A673 (cell line): Measurements from ENCODE around the gene GMEB1. TPM values are rescaled to one million over a fixed set of nuclear protein-coding genes. Genes with fewer than 3 reads are reported as not detected.

Experiments
- BruUV-seq: library from RNA; stranded (reverse); fragments of 400-500 nt; replicated peaks from 2 replicates; lab custom pipeline; 2021; lab: Mats Ljungman, UMichigan
- CTCF ChIA-PET: fragments of 300-600 bp; sonication (Branson Sonifier 250); formaldehyde crosslinking; loops from one replicate; lab custom pipeline; 2022; ENCODE audit warnings: antibody characterized with exemption; lab: Charles Lee
- POLR2A ChIA-PET: fragments of 300-600 bp; sonication (Branson Sonifier 250); formaldehyde crosslinking; loops from one replicate; lab custom pipeline; 2022; ENCODE audit warnings: antibody characterized with exemption; ENCODE audit not compliant: low non-redundant PET; lab: Charles Lee
- DNase-seq: peaks from one replicate; pipeline ENCODE4 v3.0.0-alpha.2; 2015; ENCODE audit warnings: low spot score
- H3K27ac ChIP-seq: fragments of 200-600 bp; sonication (generic); 2 replicates; pipeline ENCODE4 v1.5.1; 2016; ENCODE audit warnings: mixed run types, low read depth, mild to moderate bottlenecking, mixed read lengths, antibody characterized with exemption, low read length; ENCODE audit not compliant: poor library complexity, severe bottlenecking
- H3K27me3 ChIP-seq: fragments of 200-600 bp; sonication (generic); replicated peaks from 2 replicates; pipeline ENCODE4 v1.6.1; 2017; ENCODE audit warnings: mixed run types, low read depth, mild to moderate bottlenecking, mixed read lengths, antibody characterized with exemption, low read length; ENCODE audit not compliant: insufficient read depth, poor library complexity
- H3K36me3 ChIP-seq: fragments of 200-600 bp; sonication (generic); 2 replicates; pipeline ENCODE4 v1.6.1; 2016; ENCODE audit warnings: mixed run types, mild to moderate bottlenecking, mixed read lengths, antibody characterized with exemption, low read length; ENCODE audit not compliant: insufficient read depth, poor library complexity, severe bottlenecking
- H3K4me1 ChIP-seq: fragments of 200-600 bp; sonication (generic); 2 replicates; pipeline ENCODE4 v1.6.1; 2017; ENCODE audit warnings: mixed run types, mild to moderate bottlenecking, mixed read lengths, antibody characterized with exemption, low read length; ENCODE audit not compliant: insufficient read depth, poor library complexity, severe bottlenecking
- H3K4me3 ChIP-seq: fragments of 200-600 bp; sonication (generic); 2 replicates; pipeline ENCODE4 v1.5.1; 2016; ENCODE audit warnings: low read depth, mixed run types, mild to moderate bottlenecking, mixed read lengths, low read length; ENCODE audit not compliant: poor library complexity, severe bottlenecking
- H3K9me3 ChIP-seq: fragments of 200-600 bp; sonication (generic); 2 replicates; pipeline ENCODE4 v1.6.1; 2016; ENCODE audit warnings: mixed run types, low read depth, mild to moderate bottlenecking, mixed read lengths, antibody characterized with exemption, low read length; ENCODE audit not compliant: poor library complexity, severe bottlenecking
- EZH2 ChIP-seq: fragments of 200-600 bp; sonication (generic); IDR thresholded peaks from 2 replicates; pipeline ENCODE4 v1.6.1; 2017; ENCODE audit warnings: borderline replicate concordance, low read depth, mild to moderate bottlenecking, mixed read lengths, antibody characterized with exemption, low read length; ENCODE audit not compliant: poor library complexity, severe bottlenecking
- intact Hi-C: fragments of 100-400 bp; cut with micrococcal nuclease; formaldehyde crosslinking; loops from one replicate; pipeline ENCODE4 v1.10.0; 2022; ENCODE audit not compliant: unreplicated experiment
- total RNA-seq: library from RNA; stranded (reverse); gene quantifications from 2 replicates; pipeline ENCODE4 v1.2.3, GENCODE V29; 2021
- TF ChIP-seq, protein P1 (sequence below): fragments of 300-800, 200-600 bp; sonication (generic); conservative IDR thresholded peaks from 2 replicates; pipeline ENCODE4 v1.5.1; 2017; ENCODE audit warnings: low read depth, mild to moderate bottlenecking, antibody characterized with exemption, low read length, moderate library complexity, mixed read lengths

GMEB1 gene
- total RNA-seq, 1 experiment from 2014 or later = 23.0 TPM

DNA sequence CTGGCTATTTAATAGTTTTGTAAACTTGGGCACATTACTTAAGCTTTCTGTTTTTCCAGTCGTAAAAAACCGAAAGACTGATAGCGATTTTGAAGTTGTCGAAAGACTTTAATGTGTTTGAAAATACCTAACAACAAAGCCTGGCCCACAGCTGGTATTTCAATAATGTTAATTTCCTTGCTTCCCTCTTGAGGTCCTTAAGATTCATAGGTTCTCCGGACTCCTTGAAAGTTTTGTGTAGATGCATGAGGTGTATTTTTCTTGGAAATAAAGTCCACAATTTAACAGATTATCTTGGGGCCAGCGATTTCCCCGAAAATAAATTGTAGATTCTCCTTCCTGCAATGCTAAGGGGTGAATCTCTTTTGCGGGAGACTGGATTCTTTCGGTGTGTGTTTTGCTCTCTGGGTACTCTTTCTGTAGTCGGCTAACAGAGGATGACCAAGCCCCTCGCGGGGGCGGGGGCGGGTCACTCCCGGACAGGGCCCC lies 67.4 kb downstream of the GMEB1 start:
- POLR2A ChIA-PET = interaction anchor here (0.5 to 1.0 kb wide), 4 partner anchors 19 to 407 kb away, joined by 4 to 10 read pairs (median 8); partner anchors contain the start of gene MED18
- Histone ChIP-seq H3K9me3 (no peaks in the 10 kb centered on the region), H3K4me1 (peaks cover 32% of the 10 kb centered on the region), H3K27me3 (no peaks in the 10 kb centered on the region), H3K36me3 (peaks cover 27% of the 10 kb centered on the region), H3K27ac (peak overlapping the region; percentile 94), H3K4me3 (peak overlapping the region; percentile 77)
- intact Hi-C loops = loop anchor here (2.0 kb wide), 1 partner anchor 87 kb away; the partner anchor contains the start of gene RNU11
- DNase-seq = no peak
- BruUV-seq = TSS peak; percentile 89
- CTCF ChIA-PET = interaction anchor here (0.6 to 1.2 kb wide), 7 partner anchors 10 to 754 kb away, joined by 3 to 13 read pairs (median 6); partner anchors contain the start of gene RNU11
- no peak for TF ChIP-seq EZH2
- TF ChIP-seq, protein P1, sequence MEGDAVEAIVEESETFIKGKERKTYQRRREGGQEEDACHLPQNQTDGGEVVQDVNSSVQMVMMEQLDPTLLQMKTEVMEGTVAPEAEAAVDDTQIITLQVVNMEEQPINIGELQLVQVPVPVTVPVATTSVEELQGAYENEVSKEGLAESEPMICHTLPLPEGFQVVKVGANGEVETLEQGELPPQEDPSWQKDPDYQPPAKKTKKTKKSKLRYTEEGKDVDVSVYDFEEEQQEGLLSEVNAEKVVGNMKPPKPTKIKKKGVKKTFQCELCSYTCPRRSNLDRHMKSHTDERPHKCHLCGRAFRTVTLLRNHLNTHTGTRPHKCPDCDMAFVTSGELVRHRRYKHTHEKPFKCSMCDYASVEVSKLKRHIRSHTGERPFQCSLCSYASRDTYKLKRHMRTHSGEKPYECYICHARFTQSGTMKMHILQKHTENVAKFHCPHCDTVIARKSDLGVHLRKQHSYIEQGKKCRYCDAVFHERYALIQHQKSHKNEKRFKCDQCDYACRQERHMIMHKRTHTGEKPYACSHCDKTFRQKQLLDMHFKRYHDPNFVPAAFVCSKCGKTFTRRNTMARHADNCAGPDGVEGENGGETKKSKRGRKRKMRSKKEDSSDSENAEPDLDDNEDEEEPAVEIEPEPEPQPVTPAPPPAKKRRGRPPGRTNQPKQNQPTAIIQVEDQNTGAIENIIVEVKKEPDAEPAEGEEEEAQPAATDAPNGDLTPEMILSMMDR = no peak

DNA sequence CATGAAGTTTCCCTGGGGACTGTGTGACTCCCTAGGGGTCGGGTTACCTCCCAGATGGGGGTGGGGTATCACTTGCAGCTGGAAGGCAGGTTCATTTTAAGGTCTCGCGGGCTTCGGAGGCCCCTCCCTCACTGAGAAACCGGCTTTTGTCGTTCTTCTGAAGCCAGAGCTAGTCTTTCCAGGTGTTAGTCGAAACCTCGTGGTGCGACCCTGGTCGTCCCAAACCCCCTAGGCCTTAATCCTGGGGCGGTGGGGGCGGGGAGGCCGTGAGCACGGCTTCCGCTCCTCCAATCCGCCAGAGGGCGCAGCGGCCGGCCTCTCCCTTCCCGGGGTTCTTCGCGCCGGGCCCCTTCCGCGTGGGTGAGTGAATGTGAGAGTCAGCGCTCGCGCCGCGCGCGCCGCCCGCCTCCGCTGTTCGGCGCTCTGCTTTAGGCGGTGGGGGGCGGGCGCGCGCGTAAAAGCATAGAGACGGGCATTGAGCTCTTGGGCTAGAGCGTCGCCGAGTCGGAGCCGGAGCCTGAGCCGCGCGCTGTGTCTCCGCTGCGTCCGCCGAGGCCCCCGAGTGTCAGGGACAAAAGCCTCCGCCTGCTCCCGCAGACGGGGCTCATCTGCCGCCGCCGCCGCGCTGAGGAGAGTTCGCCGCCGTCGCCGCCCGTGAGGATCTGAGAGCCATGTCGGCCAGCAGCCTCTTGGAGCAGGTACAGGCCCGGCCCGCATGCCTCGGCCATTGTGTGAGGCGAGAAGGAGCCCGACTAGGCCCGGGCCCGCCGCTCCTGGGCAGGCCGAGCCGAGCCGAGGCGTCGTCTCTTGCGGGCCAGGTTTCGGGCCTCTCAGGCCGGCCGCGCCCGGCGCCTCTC lies 68.1 kb downstream of the GMEB1 start, which contains the start of gene YTHDF2:
TSS of gene YTHDF2 (plus strand) at position 491 of the 857 bp plus-strand sequence. CDS start at position 672, 181 bp downstream.
- Histone ChIP-seq H3K36me3 (peaks cover 34% of the 10 kb centered on the region), H3K9me3 (no peaks in the 10 kb centered on the region), H3K4me1 (peaks cover 32% of the 10 kb centered on the region), H3K27me3 (no peaks in the 10 kb centered on the region), H3K27ac (peak within 1 kb of the TSS; percentile 94), H3K4me3 (peak within 1 kb of the TSS; percentile 77)
- DNase-seq = peak; percentile 99
- POLR2A ChIA-PET = interaction anchor here (0.5 to 1.0 kb wide), 10 partner anchors 18 to 1048 kb away, joined by 3 to 11 read pairs (median 7); partner anchors contain the start of genes MED18 and RNU11
- no peak for TF ChIP-seq EZH2
- TF ChIP-seq, protein P1 = peak; percentile 97
- BruUV-seq = no TSS peak
- CTCF ChIA-PET = interaction anchor here (0.5 to 1.2 kb wide), 24 partner anchors 10 to 1375 kb away, joined by 3 to 18 read pairs (median 6); partner anchors contain the start of genes AHDC1, GMEB1 and RNU11
- intact Hi-C loops = loop anchor here (2.0 kb wide), 1 partner anchor 88 kb away; the partner anchor contains the start of gene RNU11

GRCh38 chr1:28737307-28738132 lies 68.9 kb downstream of the GMEB1 start:
- TF ChIP-seq, protein P1 = no peak
- TF ChIP-seq EZH2 = no peak
- peak overlapping the region; percentile 94 for H3K27ac ChIP-seq
- peak; percentile 65 for DNase-seq
- H3K4me1 ChIP-seq = peaks cover 32% of the 10 kb centered on the region
- peak overlapping the region; percentile 77 for H3K4me3 ChIP-seq
- H3K9me3 ChIP-seq = no peaks in the 10 kb centered on the region
- intact Hi-C loops = loop anchor here (2.0 kb wide), 1 partner anchor 89 kb away; the partner anchor contains the start of gene RNU11
- ChIA-PET CTCF (interaction anchor here (0.5 to 1.2 kb wide), 21 partner anchors 9 to 1376 kb away, joined by 3 to 18 read pairs (median 6); partner anchors contain the start of genes AHDC1, GMEB1 and RNU11), POLR2A (interaction anchor here (0.6 to 1.0 kb wide), 7 partner anchors 89 to 1049 kb away, joined by 3 to 11 read pairs (median 7); partner anchors contain the start of gene RNU11)
- BruUV-seq = no TSS peak
- H3K27me3 ChIP-seq = no peaks in the 10 kb centered on the region
- peaks cover 42% of the 10 kb centered on the region for H3K36me3 ChIP-seq
